Measurements from ENCODE around the gene CCDC70.

CCDC70 gene

GRCh38 chr13:51902776-51903175 lies 41.0 kb downstream of the CCDC70 start:
- no peak for TF ChIP-seq CTCF (IDR thresholded peaks at IDR 0.05)

- no peak for TF ChIP-seq CTCF (IDR thresholded peaks at IDR 0.05)
These were observed 44.0 kb downstream of the CCDC70 start for GRCh38 chr13:51905787-51906186.

- no peak for TF ChIP-seq CTCF (IDR thresholded peaks at IDR 0.05)
These were observed 44.8 kb downstream of the CCDC70 start for GRCh38 chr13:51906581-51906980.

- TF ChIP-seq CTCF (IDR thresholded peaks at IDR 0.05) = no peak
These were observed 45.4 kb downstream of the CCDC70 start for GRCh38 chr13:51907040-51907732.

- TF ChIP-seq CTCF (IDR thresholded peaks at IDR 0.05) = no peak
These were observed 48.7 kb downstream of the CCDC70 start for GRCh38 chr13:51910508-51910907.

- TF ChIP-seq CTCF (IDR thresholded peaks at IDR 0.05) = peak; percentile 45; the same call in 1 of the 2 replicates
These were observed 50.3 kb downstream of the CCDC70 start for GRCh38 chr13:51912091-51912490.

GRCh38 chr13:51912511-51913225 lies 50.9 kb downstream of the CCDC70 start:
- no peak for TF ChIP-seq CTCF (IDR thresholded peaks at IDR 0.05)
